Erythroblast (primary cell): Measurements from ENCODE around the gene PDE1C.

ENCODE experiments used
- GATA1 ChIP-seq: IDR thresholded peaks from 2 replicates; pipeline ENCODE4 v1.6.1; 2011; ENCODE audit warnings: low read depth, mild to moderate bottlenecking, control low read depth, low read length, moderate library complexity
- POLR2A ChIP-seq: IDR thresholded peaks from 2 replicates; pipeline ENCODE4 v1.6.1; 2011; ENCODE audit warnings: mild to moderate bottlenecking, low read length

DNA sequence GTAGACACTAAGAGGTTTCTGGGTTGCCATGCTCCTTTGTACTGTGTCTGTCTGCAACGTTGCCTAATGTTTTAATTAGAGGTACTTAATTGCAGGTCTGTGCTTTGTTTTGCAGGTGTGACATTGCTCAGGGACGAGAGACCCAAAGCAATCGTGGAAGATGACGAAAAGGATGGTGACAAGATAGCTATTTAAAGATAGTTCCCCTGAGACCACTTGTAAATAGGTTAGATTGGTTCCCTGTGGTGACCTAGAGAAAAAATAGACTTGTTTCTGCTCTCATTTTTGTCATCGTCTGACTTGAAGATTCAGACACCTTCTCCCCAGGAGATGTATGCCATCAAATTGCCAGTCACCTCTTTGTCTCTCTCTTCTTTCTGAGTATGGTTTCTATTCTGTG, 363.1 kb downstream of the PDE1C start:
- no peak for TF ChIP-seq POLR2A
- TF ChIP-seq GATA1 = no peak
